Measurements from ENCODE around the gene ASTN2. TPM values are rescaled to one million over a fixed set of nuclear protein-coding genes. Genes with fewer than 3 reads are reported as not detected.

ASTN2 gene
- total RNA-seq, 5 donors from 2014 or later (not counting 1 experiment from before 2014, with no cell fraction given) = 3.7 to 4.8 (median 4.4) TPM

GRCh38 chr9:116425244-116425643 lies 989.6 kb downstream of the ASTN2 start:
- WGBS (ENCODE audit: insufficient coverage) = no CpG with 5 or more reads among the region's 2 CpGs

GRCh38 chr9:116423149-116423548 lies 991.7 kb downstream of the ASTN2 start:
- no peak overlapping the region for H3K4me3 Mint-ChIP-seq
- 56% methylated on average over 1 of the region's 1 CpG for WGBS (ENCODE audit: insufficient coverage)
- H3K4me3 ChIP-seq (ENCODE audit: control insufficient read depth in 1 of 2, extremely low read depth in 1 of 2, low read length in 1 of 2) = no peak overlapping the region
- no peaks in the 10 kb centered on the region for H3K27me3 Mint-ChIP-seq
- no peaks in the 10 kb centered on the region for H3K27me3 ChIP-seq (replicated peaks in 1 of 2; ENCODE audit: control insufficient read depth in 2 of 2, extremely low read depth in 1 of 2, insufficient read depth in 2 of 2, low read length in 1 of 2)
- H3K36me3 Mint-ChIP-seq = peaks cover 49% of the 10 kb centered on the region
- no peaks in the 10 kb centered on the region for H3K9me3 Mint-ChIP-seq
- H3K27ac ChIP-seq (ENCODE audit: low read length) = no peak overlapping the region
- no peak overlapping the region for H3K27ac Mint-ChIP-seq
- no peaks in the 10 kb centered on the region for H3K4me1 ChIP-seq (ENCODE audit: control insufficient read depth in 1 of 2, extremely low read depth in 1 of 2, insufficient read depth in 2 of 2, low read length in 2 of 2)
- DNase-seq (no peak), ATAC-seq (replicated peaks in 1 of 4) (no peak)
- no peaks in the 10 kb centered on the region for H3K4me1 Mint-ChIP-seq
- no peaks in the 10 kb centered on the region for H3K9me3 ChIP-seq
- ChIA-PET CTCF (no interaction called here), POLR2A (no interaction called here)
- H3K36me3 ChIP-seq (ENCODE audit: control insufficient read depth in 2 of 2, extremely low read depth in 1 of 2, insufficient read depth in 1 of 2, low read length in 1 of 2) = no peaks in the 10 kb centered on the region

More at GRCh38 chr9:116425244-116425643, 989.6 kb downstream of the ASTN2 start:
- Mint-ChIP-seq H3K4me3 (no peak overlapping the region), H3K4me1 (no peaks in the 10 kb centered on the region), H3K9me3 (no peaks in the 10 kb centered on the region), H3K27ac (no peak overlapping the region), H3K27me3 (no peaks in the 10 kb centered on the region), H3K36me3 (peaks cover 39% of the 10 kb centered on the region)
- H3K4me3 ChIP-seq (ENCODE audit: control insufficient read depth in 1 of 2, extremely low read depth in 1 of 2, low read length in 1 of 2) = no peak overlapping the region
- ChIA-PET POLR2A (no interaction called here), CTCF (no interaction called here)
- H3K27ac ChIP-seq (ENCODE audit: low read length) = no peak overlapping the region
- no peaks in the 10 kb centered on the region for H3K27me3 ChIP-seq (replicated peaks in 1 of 2; ENCODE audit: control insufficient read depth in 2 of 2, extremely low read depth in 1 of 2, insufficient read depth in 2 of 2, low read length in 1 of 2)
- H3K9me3 ChIP-seq = no peaks in the 10 kb centered on the region
- H3K4me1 ChIP-seq (ENCODE audit: control insufficient read depth in 1 of 2, extremely low read depth in 1 of 2, insufficient read depth in 2 of 2, low read length in 2 of 2) = no peaks in the 10 kb centered on the region
- no peaks in the 10 kb centered on the region for H3K36me3 ChIP-seq (ENCODE audit: control insufficient read depth in 2 of 2, extremely low read depth in 1 of 2, insufficient read depth in 1 of 2, low read length in 1 of 2)
- DNase-seq (no peak), ATAC-seq (replicated peaks in 1 of 4) (no peak)

GRCh38 chr9:116422119-116422979 lies 992.5 kb downstream of the ASTN2 start:
- peaks cover 47% of the 10 kb centered on the region for H3K36me3 Mint-ChIP-seq
- H3K4me3 ChIP-seq (ENCODE audit: control insufficient read depth in 1 of 2, extremely low read depth in 1 of 2, low read length in 1 of 2) = no peak overlapping the region
- WGBS (ENCODE audit: insufficient coverage) = 87% methylated on average over 3 of the region's 5 CpGs
- ATAC-seq (replicated peaks in 1 of 4) (no peak), DNase-seq (no peak)
- POLR2A ChIA-PET = no interaction called here
- H3K36me3 ChIP-seq (ENCODE audit: control insufficient read depth in 2 of 2, extremely low read depth in 1 of 2, insufficient read depth in 1 of 2, low read length in 1 of 2) = no peaks in the 10 kb centered on the region
- no peak overlapping the region for H3K27ac ChIP-seq (ENCODE audit: low read length)
- H3K27ac Mint-ChIP-seq = no peak overlapping the region
- H3K27me3 ChIP-seq (replicated peaks in 1 of 2; ENCODE audit: control insufficient read depth in 2 of 2, extremely low read depth in 1 of 2, insufficient read depth in 2 of 2, low read length in 1 of 2) = no peaks in the 10 kb centered on the region
- H3K9me3 ChIP-seq = no peaks in the 10 kb centered on the region
- no peaks in the 10 kb centered on the region for H3K4me1 Mint-ChIP-seq
- no peaks in the 10 kb centered on the region for H3K4me1 ChIP-seq (ENCODE audit: control insufficient read depth in 1 of 2, extremely low read depth in 1 of 2, insufficient read depth in 2 of 2, low read length in 2 of 2)
- no peaks in the 10 kb centered on the region for H3K9me3 Mint-ChIP-seq
- no peaks in the 10 kb centered on the region for H3K27me3 Mint-ChIP-seq
- CTCF ChIA-PET = interaction anchor here in 1 of 2 donors (0.6 kb wide), 1 partner anchor 1166 kb away, joined by 3 read pairs; no protein-coding TSS in a partner anchor
- no peak overlapping the region for H3K4me3 Mint-ChIP-seq

GRCh38 chr9:116420993-116421538 lies 993.8 kb downstream of the ASTN2 start:
- 100% methylated on average over 1 of the region's 1 CpG for WGBS (ENCODE audit: insufficient coverage)
- no peaks in the 10 kb centered on the region for H3K9me3 ChIP-seq
- ATAC-seq (replicated peaks in 1 of 4) (no peak), DNase-seq (no peak)
- H3K27me3 ChIP-seq (replicated peaks in 1 of 2; ENCODE audit: control insufficient read depth in 2 of 2, extremely low read depth in 1 of 2, insufficient read depth in 2 of 2, low read length in 1 of 2) = no peaks in the 10 kb centered on the region
- H3K36me3 Mint-ChIP-seq = peaks cover 47% of the 10 kb centered on the region
- POLR2A ChIA-PET = no interaction called here
- no peak overlapping the region for H3K27ac Mint-ChIP-seq
- no peak overlapping the region for H3K4me3 ChIP-seq (ENCODE audit: control insufficient read depth in 1 of 2, extremely low read depth in 1 of 2, low read length in 1 of 2)
- H3K27me3 Mint-ChIP-seq = no peaks in the 10 kb centered on the region
- H3K4me1 Mint-ChIP-seq = no peaks in the 10 kb centered on the region
- no peaks in the 10 kb centered on the region for H3K9me3 Mint-ChIP-seq
- H3K4me1 ChIP-seq (ENCODE audit: control insufficient read depth in 1 of 2, extremely low read depth in 1 of 2, insufficient read depth in 2 of 2, low read length in 2 of 2) = no peaks in the 10 kb centered on the region
- H3K36me3 ChIP-seq (ENCODE audit: control insufficient read depth in 2 of 2, extremely low read depth in 1 of 2, insufficient read depth in 1 of 2, low read length in 1 of 2) = no peaks in the 10 kb centered on the region
- H3K27ac ChIP-seq (ENCODE audit: low read length) = no peak overlapping the region
- no peak overlapping the region for H3K4me3 Mint-ChIP-seq
- CTCF ChIA-PET = no interaction called here

- Histone ChIP-seq H3K4me3 (ENCODE audit: control insufficient read depth in 1 of 2, extremely low read depth in 1 of 2, low read length in 1 of 2) (no peak overlapping the region), H3K36me3 (ENCODE audit: control insufficient read depth in 2 of 2, extremely low read depth in 1 of 2, insufficient read depth in 1 of 2, low read length in 1 of 2) (no peaks in the 10 kb centered on the region), H3K27me3 (replicated peaks in 1 of 2; ENCODE audit: control insufficient read depth in 2 of 2, extremely low read depth in 1 of 2, insufficient read depth in 2 of 2, low read length in 1 of 2) (no peaks in the 10 kb centered on the region), H3K27ac (ENCODE audit: low read length) (no peak overlapping the region), H3K9me3 (no peaks in the 10 kb centered on the region), H3K4me1 (ENCODE audit: control insufficient read depth in 1 of 2, extremely low read depth in 1 of 2, insufficient read depth in 2 of 2, low read length in 2 of 2) (no peaks in the 10 kb centered on the region)
- Mint-ChIP-seq H3K4me1 (no peaks in the 10 kb centered on the region), H3K36me3 (peaks cover 46% of the 10 kb centered on the region), H3K4me3 (no peak overlapping the region), H3K27ac (no peak overlapping the region), H3K27me3 (no peaks in the 10 kb centered on the region), H3K9me3 (no peaks in the 10 kb centered on the region)
- CTCF ChIA-PET = no interaction called here
- ATAC-seq (replicated peaks in 1 of 4) = no peak
- 100% methylated on average over 1 of the region's 3 CpGs for WGBS (ENCODE audit: insufficient coverage)
- DNase-seq = no peak
- POLR2A ChIA-PET = no interaction called here
Observed at GRCh38 chr9:116419181-116419580, 995.7 kb downstream of the ASTN2 start.

GRCh38 chr9:116417464-116417863 lies 997.4 kb downstream of the ASTN2 start:
- Mint-ChIP-seq H3K4me3 (no peak overlapping the region), H3K27ac (no peak overlapping the region), H3K9me3 (no peaks in the 10 kb centered on the region), H3K27me3 (no peaks in the 10 kb centered on the region), H3K4me1 (no peaks in the 10 kb centered on the region), H3K36me3 (peaks cover 42% of the 10 kb centered on the region)
- ChIA-PET CTCF (interaction anchor here in 1 of 2 donors (0.7 kb wide), 1 partner anchor 20 kb away, joined by 3 read pairs; no protein-coding TSS in a partner anchor), POLR2A (no interaction called here)
- no peak overlapping the region for H3K4me3 ChIP-seq (ENCODE audit: control insufficient read depth in 1 of 2, extremely low read depth in 1 of 2, low read length in 1 of 2)
- DNase-seq = no peak
- no CpG with 5 or more reads among the region's 2 CpGs for WGBS (ENCODE audit: insufficient coverage)
- H3K36me3 ChIP-seq (ENCODE audit: control insufficient read depth in 2 of 2, extremely low read depth in 1 of 2, insufficient read depth in 1 of 2, low read length in 1 of 2) = no peaks in the 10 kb centered on the region
- ATAC-seq (replicated peaks in 1 of 4) = no peak
- no peaks in the 10 kb centered on the region for H3K4me1 ChIP-seq (ENCODE audit: control insufficient read depth in 1 of 2, extremely low read depth in 1 of 2, insufficient read depth in 2 of 2, low read length in 2 of 2)
- H3K27me3 ChIP-seq (replicated peaks in 1 of 2; ENCODE audit: control insufficient read depth in 2 of 2, extremely low read depth in 1 of 2, insufficient read depth in 2 of 2, low read length in 1 of 2) = no peaks in the 10 kb centered on the region
- no peaks in the 10 kb centered on the region for H3K9me3 ChIP-seq
- no peak overlapping the region for H3K27ac ChIP-seq (ENCODE audit: low read length)
